Stimulated activated CD8-positive, alpha-beta memory T cell treated with anti-CD3 and anti-CD28 coated beads, Interleukin-15, amount 100 ng/mL, for 4 hours (primary cell): ENCODE results near the gene MYBPC3.

Source experiments
- DNase-seq, 2 donors: peaks; one replicate each; pipeline ENCODE4 v3.0.0-alpha.2; 2020; ENCODE audit warnings: low read depth in 2 of 2

MYBPC3 gene

DNA sequence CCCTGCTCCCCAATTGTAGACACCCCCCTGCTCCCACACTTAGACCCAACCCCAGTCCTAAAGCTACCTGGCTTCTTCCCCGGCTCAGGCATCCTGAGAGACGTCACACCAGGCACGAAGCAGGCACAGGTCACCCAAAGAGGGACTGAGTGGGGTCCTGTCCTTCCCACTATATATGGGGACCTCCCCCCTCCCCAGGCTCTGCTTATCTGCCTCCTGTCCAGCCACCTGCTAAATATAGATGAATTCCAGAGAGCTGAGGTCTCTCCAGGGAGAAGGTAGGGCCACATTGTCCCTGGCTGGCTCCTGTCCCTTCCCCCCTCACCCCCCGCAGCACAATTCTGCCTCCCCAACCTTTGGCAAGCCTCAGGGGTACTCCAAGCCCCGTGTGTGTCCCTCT, at the start of gene MYBPC3:
Gene MYBPC3 (minus strand): TSS at position 147 of the 400 bp plus-strand sequence. CDS start 55 bp downstream, at position 92.
- no peak for DNase-seq

DNA sequence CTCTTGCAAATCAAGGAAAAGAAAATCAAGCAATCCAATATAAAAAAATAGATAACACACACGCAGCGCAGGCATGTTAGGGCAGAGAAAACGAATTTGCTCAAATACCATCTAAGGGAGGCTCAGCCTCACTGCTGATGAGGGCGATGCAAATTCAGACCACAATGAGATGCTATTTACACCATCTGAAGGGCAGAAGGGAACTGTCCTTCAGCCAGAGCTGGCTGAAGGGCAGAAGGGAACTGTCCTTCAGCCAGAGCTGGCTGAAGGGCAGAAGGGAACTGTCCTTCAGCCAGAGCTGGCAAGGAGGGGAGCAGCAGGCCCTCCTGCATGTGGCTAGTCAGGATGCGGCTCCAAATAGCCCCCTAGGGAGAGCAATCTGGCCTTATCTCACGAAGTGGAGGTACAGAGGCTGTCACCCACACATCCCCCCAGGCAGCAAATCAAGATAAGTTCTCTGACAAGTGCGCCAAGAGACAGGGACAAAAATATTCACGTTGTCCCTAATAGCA, 48.3 kb upstream of the MYBPC3 start:
- DNase-seq: no peak

DNA sequence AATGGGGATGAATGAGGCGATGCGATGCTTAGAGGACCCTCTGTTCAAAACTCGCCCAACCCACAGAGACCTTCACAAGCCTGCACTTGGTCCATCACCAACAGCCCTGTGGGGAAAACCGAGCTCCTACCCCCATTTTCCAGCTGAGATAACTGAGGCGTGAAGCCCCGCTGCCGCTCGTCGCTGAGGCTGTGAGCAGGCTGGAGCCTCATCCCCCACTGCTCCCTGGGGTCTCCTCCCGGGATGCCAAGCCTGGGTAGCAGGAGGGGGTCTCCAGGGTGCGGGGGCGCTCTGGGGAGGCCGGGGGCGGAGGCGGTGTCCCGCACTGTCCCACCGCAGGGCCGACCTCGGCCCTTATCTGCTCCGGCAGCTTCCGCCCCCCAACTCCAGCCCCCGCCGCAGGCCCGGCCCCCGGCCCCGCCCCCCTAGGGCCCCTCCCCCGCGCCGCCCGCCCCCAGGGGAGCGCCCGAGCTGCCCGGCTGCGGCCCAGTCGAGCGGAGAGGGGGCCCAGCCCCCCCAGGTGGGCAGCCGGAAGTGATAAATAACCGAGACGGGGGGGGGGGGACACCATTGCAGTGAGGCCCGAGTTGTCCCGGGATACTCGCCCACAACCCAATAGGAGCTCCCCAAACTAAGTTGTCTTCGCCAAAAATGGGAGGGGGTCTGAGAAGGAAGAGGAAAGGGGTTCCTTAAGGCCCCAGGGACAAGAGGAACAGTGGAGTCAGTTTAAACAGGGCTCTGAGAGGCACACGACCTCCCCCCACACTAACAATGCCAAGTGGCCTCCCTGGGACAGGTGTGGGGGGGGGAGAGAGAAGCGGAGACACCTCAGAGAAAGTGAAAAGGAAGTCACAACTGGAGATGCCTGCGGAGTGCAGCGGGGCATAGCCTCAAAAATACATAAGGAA, 47.6 kb upstream of the MYBPC3 start:
- peak in 1 of 2 donors; percentile 26 for DNase-seq

DNA sequence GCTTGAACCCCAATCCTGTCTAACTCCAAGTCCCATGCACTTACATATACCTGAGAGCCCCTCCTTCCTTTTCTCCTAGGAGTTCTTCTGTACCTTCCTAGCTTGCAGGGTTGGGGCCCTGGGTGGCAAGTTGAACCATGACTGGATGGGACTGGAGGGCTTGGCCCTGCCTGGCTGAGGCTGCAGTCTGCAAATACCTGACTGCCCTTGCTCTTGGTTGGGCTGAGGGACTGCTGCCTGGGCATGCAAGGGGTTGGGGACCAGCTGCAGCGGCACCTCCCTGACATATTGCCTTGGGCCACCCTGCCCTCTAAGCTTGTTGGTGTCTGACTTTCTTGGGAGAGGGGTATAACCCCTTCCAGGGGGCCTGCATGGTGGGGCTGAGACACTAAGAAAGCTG, 46.0 kb upstream of the MYBPC3 start:
- DNase-seq: no peak

DNA sequence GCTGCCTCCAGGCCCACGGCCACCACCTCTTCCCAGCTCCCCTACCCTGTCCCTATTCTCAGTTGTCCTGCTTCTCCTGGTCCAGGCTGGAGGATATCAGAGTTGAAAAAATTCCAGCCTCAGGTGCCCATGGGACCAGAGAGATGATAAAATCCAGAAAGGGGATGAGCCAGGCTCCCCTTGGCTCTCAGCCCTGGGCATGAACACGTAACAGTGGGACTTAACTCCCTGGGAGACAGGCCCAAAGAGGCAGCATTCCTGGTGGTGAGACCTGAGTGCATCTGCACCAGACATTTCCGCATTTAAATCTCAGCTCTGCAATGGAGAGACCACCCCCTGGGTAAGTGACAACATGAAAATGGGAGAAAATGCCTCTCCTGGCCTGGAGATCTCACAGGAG, 45.5 kb upstream of the MYBPC3 start:
- no peak for DNase-seq

DNA sequence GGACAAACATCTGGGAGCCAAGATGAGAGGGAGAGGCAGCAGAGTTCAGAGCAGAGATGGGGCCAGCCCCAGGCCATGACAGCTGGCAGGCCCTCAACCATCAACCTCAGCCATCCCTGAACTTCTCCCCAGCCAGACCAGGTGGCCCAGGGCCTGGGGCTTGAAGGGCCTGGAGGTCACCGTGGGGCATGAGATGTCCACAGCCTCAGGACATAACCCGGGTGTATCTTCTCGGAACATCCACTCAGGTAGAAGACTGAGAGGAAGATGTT, 43.5 kb upstream of the MYBPC3 start:
- DNase-seq: no peak

DNA sequence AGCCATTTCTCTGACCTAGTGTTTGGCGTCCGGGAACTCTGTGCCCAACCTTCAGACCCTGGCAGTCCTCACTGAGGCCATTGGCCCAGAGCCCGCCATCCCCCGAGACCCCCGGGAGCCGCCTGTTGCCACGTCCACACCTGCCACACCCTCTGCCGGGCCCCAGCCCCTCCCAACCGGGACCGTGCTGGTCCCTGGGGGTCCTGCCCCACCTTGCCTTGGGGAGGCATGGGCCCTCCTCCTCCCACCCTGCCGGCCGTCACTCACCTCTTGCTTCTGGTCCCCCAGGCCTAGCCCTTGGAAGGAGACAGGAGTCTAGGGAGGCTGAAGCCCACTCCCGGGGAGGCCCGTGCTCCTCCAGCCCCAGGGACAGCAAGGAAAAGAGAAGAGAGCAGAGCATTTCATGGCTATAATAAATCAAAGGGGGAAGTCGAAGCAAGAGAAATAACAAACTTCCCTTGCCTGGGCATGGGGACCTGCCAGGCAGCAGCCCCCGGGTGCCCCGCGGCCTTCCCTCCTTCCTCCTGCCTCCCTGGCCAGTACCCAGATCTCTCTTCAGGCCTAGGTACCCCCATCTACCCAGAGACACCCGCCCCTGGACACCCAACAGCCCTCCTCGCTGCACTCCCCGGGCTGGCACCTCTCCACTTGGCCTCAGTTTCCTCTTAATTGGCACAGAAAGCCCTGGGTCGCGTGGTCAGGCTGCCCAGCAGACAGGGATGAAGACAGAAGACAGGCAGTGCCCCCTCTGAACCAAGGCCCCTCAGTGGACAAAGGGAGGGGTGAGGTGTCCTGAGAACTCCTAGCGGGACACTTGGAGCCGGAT, 42.9 kb upstream of the MYBPC3 start:
- DNase-seq: no peak

DNA sequence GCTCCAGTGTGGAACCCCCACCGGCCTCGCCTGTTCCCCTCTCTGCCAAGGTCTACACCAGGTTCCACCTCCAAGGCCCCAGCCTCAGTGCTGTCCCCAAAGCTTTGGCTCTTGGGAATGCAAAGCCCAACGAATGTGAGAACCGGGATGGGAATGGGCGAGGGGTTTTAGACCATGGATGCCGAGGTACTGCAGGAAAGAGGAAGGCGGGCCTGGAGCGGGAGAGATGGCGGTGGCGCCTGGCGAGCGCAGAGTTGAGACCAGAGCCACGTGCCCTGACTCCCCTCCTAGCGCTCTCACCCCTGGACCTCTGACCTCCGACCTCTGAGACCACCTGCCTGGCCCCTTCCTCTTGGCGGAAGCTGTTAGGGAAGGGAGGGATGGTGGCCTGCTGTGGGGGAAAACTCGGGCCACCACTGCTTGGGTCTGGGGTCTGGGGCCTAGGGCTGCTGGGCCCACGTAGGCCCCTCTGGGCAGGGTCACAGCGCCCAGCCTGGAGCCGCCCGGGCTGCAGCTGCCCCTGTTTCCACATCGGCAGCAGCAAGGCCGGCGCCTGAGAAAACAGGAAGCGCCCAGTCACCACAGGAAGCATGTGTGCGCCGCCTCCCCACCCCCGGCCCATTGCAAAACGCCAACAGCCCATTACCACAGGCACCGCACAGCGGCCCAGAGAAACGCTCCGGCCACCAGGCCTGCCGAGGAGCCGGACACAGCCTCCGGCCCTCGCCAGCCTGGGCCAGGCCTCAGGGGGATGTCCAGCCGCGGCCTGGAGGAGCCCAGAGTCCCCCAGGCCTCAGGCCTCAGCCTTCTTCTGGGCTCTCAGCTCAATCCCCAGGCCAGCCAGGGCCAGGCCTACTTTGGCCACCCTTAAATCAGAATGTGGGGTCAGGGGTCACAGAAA, 42.1 kb upstream of the MYBPC3 start:
- DNase-seq: peak in 1 of 2 donors; percentile 23

DNA sequence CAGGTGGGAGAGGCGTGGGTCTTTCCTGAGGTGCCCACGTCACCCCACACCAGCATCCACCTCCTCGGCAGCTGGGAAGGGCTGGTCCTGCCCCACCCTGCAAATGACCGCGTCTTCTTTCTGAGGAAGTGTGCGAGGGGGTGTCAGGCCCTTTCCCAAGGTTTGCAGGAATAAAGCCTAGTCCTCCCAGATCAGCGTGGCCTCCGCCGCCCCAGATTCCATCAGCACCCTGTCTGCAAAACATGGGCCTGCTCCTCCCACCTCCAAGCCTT, 41.5 kb upstream of the MYBPC3 start:
- DNase-seq: no peak

DNA sequence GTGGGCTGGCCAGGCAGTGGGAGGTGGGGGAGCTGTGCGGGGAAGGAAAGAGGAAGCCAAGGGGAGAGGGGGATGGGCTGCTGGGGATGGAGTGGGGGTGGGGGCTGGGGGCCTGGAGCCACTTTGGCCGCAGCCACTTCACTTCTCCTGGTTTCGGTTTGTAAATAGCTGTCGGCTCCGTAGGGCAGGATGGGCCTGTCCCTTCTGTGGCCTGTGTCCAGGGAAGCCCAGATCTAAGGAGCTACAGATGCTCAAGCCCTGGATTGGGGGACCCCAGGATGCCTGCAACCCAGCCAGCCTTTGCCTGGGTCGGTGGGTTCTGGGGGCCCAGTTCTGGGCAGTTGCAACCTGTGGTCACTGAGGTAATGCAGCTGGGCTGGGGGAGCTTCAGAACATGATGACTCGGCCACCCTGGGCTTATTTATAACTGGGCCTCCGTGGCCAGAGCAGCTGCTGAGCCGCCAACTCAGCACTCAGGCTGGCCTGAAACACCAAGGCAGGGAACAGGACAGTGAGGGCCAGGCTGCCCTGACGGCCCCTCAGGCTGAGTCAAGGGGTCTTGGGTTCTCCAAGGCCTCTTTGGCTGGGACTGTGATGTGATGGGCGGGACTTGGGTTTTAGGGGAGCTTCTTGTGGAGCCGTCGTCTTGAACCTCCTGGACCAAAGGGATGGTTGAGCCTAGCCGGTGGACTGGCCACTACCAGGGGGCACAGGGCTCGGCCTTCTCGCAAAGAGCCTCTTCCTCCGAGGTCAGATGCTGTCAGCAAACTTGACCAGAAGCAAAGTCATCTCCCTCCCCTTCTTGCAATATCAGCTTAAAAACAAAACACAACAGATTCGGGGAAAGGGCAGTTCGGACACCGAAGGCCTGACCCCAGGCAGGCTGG, 40.9 kb upstream of the MYBPC3 start:
- no peak for DNase-seq

DNA sequence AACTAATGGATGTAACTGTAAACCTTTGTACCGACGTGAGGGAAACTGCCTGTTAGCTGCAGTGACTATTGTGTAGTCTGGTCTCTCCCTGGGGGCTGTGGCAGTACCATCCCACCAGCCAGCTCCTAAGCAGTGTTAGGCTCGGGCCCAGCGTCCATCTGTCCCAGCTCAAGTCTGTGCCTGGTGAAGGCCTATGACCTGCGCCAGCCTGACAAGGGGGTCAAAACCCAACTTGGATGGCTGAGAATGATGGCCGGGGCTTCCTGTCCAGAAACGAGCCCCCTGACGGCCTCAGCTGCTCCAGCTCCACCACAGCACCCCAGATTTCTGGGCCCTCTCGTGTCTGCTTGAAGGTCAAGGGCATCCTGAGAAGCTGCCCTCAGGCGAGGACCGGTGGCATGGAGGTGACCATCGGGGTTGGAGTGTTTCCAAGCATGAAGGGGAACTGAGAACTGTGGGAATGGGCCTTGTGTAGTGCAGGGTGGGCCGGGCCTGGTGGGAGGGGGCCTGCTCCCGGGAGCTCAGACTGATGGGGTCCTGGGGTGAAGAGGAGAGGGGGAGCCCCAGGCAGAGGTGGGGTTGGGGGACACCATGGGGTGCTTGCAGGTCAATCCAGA, 40.2 kb upstream of the MYBPC3 start:
- no peak for DNase-seq

DNA sequence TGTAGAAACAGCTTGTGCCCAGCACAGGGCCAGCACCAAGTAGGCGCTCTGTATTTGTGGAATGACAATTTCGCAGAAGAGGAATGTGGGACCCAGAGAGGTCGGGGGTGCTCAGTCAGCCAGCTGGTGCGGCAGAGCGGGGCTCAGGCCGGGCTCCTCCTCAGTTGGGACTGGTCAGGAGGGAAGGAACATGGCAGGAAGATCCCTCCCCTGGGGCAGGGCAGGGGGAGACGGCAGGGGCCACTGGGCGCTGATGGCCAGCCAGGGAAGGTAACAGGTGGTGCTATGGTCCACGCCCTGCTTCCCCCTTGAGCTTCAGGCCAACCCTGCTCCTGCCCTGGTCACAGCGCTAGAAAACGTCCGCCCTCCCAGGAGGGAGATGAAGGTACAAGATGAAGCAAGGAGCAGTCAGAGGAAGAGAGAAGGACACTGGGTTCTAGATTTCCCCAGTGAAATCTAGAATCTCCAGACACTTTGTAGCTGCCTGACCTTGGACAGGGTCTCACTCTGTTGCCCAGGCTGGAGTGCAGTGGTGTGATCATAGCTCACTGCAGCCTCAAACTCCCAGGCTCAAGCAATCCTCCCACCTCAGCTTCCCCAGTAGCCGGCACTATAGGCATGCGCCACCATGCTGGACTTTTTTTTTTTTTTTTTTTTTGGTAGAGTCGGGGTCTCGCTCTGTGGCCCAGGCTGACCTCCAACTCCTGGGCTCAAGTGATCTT, 39.4 kb upstream of the MYBPC3 start:
- DNase-seq: no peak

DNA sequence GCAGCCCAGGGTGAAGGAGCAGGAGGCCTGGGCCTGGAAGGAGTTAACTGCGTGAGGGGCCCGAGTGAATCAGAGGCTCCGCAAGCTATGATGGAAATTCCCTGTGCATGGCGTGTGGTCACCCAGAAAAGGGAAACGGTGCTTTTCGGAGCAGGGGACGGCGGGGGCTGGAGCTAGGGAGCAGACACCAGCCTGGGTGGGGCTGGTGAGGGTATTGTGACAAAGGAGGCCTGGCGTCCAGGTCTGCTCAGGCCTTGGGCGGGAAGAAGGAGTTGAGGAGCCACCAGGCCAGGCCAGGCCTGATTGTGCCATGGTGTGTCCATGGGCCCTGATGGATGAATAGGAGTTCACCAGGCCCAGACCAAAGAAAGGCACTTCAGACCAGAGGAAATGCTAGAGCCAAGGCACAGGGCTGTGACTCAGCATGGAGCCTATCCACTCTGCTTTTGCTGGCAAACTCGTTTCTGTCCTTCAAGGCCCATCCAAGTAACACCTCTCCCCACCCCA, 38.6 kb upstream of the MYBPC3 start:
- no peak for DNase-seq

DNA sequence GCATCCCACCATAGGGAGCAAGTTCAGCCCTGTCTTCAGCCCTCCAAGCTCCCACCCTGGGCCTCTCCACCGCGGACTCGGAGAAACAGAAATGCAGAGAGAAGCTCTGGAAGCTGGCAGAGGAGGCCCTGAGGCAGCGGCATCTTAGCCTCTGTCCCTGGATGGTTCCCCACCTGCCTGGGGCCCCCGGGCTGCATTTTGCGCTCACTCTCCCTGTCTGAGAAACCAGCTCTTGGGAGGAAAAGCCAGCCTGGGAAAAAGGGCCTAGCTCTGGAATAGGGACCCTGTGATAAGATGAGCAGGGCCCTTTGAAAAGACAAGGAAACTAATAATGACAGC, 37.9 kb upstream of the MYBPC3 start:
- DNase-seq: no peak

DNA sequence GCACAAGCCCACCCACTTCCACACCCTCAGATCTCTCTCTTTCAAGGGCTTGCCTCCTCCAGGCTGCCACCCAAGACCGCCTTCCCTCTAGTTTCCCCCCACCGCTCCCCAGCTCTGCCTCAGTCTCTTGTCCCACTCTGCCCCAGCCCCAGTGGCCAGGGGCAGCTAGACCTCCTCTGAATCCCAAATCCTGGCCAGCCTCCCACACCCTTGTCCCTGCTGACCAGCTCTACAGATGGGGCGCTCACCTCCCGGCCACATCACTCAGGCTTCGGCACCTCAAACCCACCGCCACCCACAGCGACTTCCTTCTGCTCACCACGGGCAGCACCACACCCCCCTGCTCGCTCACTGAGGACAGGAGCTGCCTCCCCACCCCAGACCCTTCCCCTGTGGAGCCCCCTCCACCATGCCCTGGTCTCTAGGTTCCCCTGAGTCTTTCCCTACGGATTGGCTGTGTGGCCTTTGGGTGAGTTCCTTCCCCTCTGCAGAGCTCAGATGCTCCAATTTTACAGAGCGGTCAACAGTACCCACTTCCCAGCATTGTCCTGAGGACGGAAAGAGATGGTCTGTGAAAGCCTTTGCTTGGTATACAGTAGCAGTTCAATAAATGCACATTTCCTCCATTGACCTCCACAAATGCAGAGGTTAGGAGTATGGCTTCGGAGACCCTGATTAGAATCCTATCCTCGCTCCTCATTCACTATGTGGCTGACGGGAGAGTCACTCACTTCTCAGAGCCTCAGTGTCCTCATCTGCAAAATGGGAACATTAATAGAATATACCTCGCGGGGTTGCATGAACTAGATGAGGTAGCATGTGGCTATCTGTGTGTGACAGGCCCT, 37.3 kb upstream of the MYBPC3 start:
- no peak for DNase-seq

DNA sequence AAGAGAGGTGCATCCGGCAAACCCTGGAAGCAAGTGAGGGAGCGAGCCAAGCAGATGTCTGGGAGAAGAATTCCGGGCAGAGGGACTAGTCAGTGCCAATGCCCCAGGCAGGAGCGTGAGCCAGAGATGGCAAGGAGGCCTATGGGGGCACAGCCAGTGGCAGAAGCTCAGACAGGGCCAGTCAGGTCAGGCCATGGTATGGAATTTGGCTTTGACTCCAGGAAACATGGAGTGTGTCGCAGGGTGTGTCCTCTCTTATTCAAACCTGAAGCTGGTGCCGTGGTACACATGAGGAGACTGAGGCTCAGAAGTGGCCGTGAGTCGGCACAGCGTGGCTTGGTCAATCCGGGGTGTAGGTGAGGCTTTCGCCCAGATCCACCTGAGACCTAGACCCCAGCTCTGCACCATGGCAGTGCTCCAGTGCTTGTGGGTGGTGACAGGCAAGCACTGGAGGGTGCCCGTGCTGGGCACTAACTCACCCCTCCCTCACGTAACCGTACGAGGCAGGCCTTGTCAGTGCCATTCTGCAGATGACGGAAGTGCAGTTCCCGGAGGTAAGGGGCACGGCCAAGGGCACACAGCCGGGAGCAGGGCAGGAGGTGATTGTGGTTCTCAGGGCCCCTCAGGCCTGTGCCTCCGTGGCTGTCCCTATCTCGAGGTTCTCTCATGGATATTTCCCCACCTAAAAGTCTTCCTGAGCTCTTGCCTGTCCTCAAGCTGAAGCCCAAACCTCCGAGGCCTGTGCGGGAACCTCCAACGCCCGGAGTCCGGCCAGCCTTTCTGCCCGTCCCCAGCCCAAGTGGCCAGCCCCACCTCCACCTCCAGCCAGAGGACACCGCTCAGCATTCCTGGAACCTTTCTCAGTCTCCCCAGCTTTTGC, 36.4 kb upstream of the MYBPC3 start:
- DNase-seq: no peak

DNA sequence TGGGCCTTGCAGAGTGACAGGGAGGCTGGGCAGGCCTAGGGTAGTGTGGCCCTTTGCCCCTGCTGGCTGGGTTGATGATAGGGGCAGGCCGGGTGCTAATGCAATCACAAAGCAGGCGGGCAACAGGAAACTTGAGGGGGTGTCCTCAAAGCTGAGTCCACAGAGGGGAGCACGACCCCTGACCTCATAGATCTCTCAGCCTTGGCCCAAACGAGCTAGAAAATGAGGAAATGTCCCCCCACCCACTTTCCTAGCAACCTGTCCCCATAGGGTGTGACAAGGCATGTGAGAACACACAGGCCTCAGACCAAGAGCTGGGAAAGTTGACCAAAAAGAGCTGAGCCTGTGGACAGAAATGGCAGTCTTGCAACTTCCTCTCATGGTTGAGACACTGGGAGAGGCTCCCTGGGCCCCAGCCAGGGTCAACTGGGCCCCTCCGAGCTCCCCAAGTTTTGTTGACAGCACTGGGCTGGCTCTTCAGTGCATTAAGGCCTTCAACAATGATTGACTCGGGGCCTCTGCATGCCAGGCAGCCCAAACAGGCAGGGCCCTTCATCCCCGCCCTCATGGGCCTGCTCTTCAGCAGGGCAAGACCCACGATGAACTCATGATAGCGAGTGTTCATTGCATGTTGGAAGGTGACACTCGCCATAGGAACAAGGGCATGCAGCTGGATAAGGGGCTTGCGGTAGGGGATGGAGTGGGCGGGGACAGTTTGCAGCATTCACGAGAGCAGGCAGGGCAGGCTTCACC, 35.6 kb upstream of the MYBPC3 start:
- DNase-seq: no peak
